H9 (cell line): ENCODE data around the gene NEURL1B. TPM values are rescaled to one million over a fixed set of nuclear protein-coding genes. Genes with fewer than 3 reads are reported as not detected.

Source experiments
- DNase-seq: peaks from one replicate; pipeline ENCODE4 v3.0.0-alpha.2; 2017
- H2AFZ ChIP-seq: one replicate; pipeline ENCODE4 v1.6.1; 2013; ENCODE audit warnings: mild to moderate bottlenecking, low read length, control low read depth, moderate library complexity
- H2AK5ac ChIP-seq: 2 replicates; pipeline ENCODE4 v1.6.1; 2013; ENCODE audit warnings: low read length, control low read depth, mixed read lengths; ENCODE audit not compliant: insufficient read length
- H2BK120ac ChIP-seq: one replicate; pipeline ENCODE4 v1.6.1; 2013; ENCODE audit warnings: low read depth, mild to moderate bottlenecking, low read length, control low read depth, inconsistent platforms; ENCODE audit not compliant: poor library complexity, severe bottlenecking
- H2BK12ac ChIP-seq: 2 replicates; pipeline ENCODE4 v1.6.1; 2013; ENCODE audit warnings: low read length, control low read depth, mixed read lengths, low read depth; ENCODE audit not compliant: insufficient read length
- H2BK15ac ChIP-seq: 2 replicates; pipeline ENCODE4 v1.6.1; 2013; ENCODE audit warnings: low read depth, low read length, control low read depth
- H2BK20ac ChIP-seq: one replicate; pipeline ENCODE4 v1.6.1; 2013; ENCODE audit warnings: low read depth, mild to moderate bottlenecking, low read length, control low read depth, inconsistent platforms; ENCODE audit not compliant: poor library complexity, severe bottlenecking
- H2BK5ac ChIP-seq: 2 replicates; pipeline ENCODE4 v1.6.1; 2013; ENCODE audit warnings: low read length, control low read depth, mixed read lengths; ENCODE audit not compliant: insufficient read length
- H3K14ac ChIP-seq: 2 replicates; pipeline ENCODE4 v1.6.1; 2013; ENCODE audit warnings: low read length, control low read depth; ENCODE audit not compliant: insufficient read depth
- H3K18ac ChIP-seq: 2 replicates; pipeline ENCODE4 v1.6.1; 2013; ENCODE audit warnings: low read depth, mild to moderate bottlenecking, mixed read lengths, low read length, control low read depth; ENCODE audit not compliant: insufficient read length
- H3K23ac ChIP-seq: 2 replicates; pipeline ENCODE4 v1.6.1; 2013; ENCODE audit warnings: low read length, control low read depth, mixed read lengths, low read depth; ENCODE audit not compliant: insufficient read length
- H3K23me2 ChIP-seq: 2 replicates; pipeline ENCODE4 v1.6.1; 2013; ENCODE audit warnings: low read depth, mild to moderate bottlenecking, mixed read lengths, low read length, control low read depth; ENCODE audit not compliant: insufficient read length, poor library complexity, severe bottlenecking
- H3K27ac ChIP-seq: 2 replicates; pipeline ENCODE4 v1.5.1; 2013; ENCODE audit warnings: low read length, control low read depth, mixed read lengths, low read depth; ENCODE audit not compliant: insufficient read length
- H3K27me3 ChIP-seq: 2 replicates; pipeline ENCODE4 v1.6.1; 2013; ENCODE audit warnings: low read length, control low read depth, inconsistent platforms; ENCODE audit not compliant: insufficient read depth
- H3K4ac ChIP-seq: 2 replicates; pipeline ENCODE4 v1.6.1; 2013; ENCODE audit warnings: low read depth, mild to moderate bottlenecking, control low read depth, inconsistent platforms, low read length, moderate library complexity
- H3K4me1 ChIP-seq: 2 replicates; pipeline ENCODE4 v1.6.1; 2013; ENCODE audit warnings: low read length, control low read depth, inconsistent platforms; ENCODE audit not compliant: insufficient read depth
- H3K4me2 ChIP-seq: 2 replicates; pipeline ENCODE4 v1.6.1; 2013; ENCODE audit warnings: low read length, control low read depth, mixed read lengths; ENCODE audit not compliant: insufficient read length, insufficient read depth
- H3K56ac ChIP-seq: 2 replicates; pipeline ENCODE4 v1.6.1; 2013; ENCODE audit warnings: low read depth, mild to moderate bottlenecking, mixed read lengths, low read length, control low read depth; ENCODE audit not compliant: insufficient read length
- H3K79me1 ChIP-seq: 2 replicates; pipeline ENCODE4 v1.6.1; 2013; ENCODE audit warnings: low read depth, mild to moderate bottlenecking, moderate library complexity, low read length, control low read depth, inconsistent platforms; ENCODE audit not compliant: insufficient read depth, poor library complexity, severe bottlenecking
- H3K79me2 ChIP-seq: 2 replicates; pipeline ENCODE4 v1.6.1; 2013; ENCODE audit warnings: low read length, control low read depth, inconsistent platforms; ENCODE audit not compliant: insufficient read depth
- H3K9ac ChIP-seq: 2 replicates; pipeline ENCODE4 v1.6.1; 2013; ENCODE audit warnings: low read length, control low read depth, mixed read lengths; ENCODE audit not compliant: insufficient read length; ENCODE audit errors: extremely low read depth
- H3K9me3 ChIP-seq: one replicate; pipeline ENCODE4 v1.6.1; 2013; ENCODE audit warnings: low read depth, low read length, inconsistent platforms; ENCODE audit not compliant: control insufficient read depth
- H3T11ph ChIP-seq: one replicate; pipeline ENCODE4 v1.6.1; 2013; ENCODE audit warnings: mild to moderate bottlenecking, low read length, control low read depth, inconsistent platforms
- H4K20me1 ChIP-seq: one replicate; pipeline ENCODE4 v1.6.1; 2013; ENCODE audit not compliant: control insufficient read depth, insufficient read length, insufficient read depth
- H4K5ac ChIP-seq: 2 replicates; pipeline ENCODE4 v1.6.1; 2013; ENCODE audit warnings: low read depth, mild to moderate bottlenecking, mixed read lengths, low read length, control low read depth; ENCODE audit not compliant: insufficient read length
- H4K8ac ChIP-seq: replicated peaks from 2 replicates; pipeline ENCODE4 v1.6.1; 2013; ENCODE audit warnings: low read length, control low read depth, mixed read lengths, low read depth; ENCODE audit not compliant: insufficient read length
- H4K91ac ChIP-seq: 2 replicates; pipeline ENCODE4 v1.6.1; 2013; ENCODE audit warnings: low read depth, mild to moderate bottlenecking, moderate library complexity, mixed read lengths, low read length, control low read depth; ENCODE audit not compliant: insufficient read length
- H3K27ac Mint-ChIP-seq, 3 experiments: 2 replicates in 2 of 3; 3 replicates in 1 of 3; pipeline ENCODE4 v1.8.0; 2020 to 2021; ENCODE audit warnings: mixed read lengths in 3 of 3, mild to moderate bottlenecking in 1 of 3, moderate library complexity in 1 of 3
- H3K27me3 Mint-ChIP-seq: 2 replicates; pipeline ENCODE4 v1.8.0; 2021; ENCODE audit warnings: low read depth, mild to moderate bottlenecking, moderate library complexity, mixed read lengths
- H3K36me3 Mint-ChIP-seq, 3 experiments: 2 replicates in 2 of 3; 3 replicates in 1 of 3; pipeline ENCODE4 v1.8.0; 2020 to 2021; ENCODE audit warnings: low read depth in 3 of 3, mixed read lengths in 3 of 3; ENCODE audit not compliant: insufficient read depth in 1 of 3
- H3K4me1 Mint-ChIP-seq, 2 experiments: 2 replicates each; pipeline ENCODE4 v1.8.0; 2020; ENCODE audit warnings: mixed read lengths in 2 of 2
- H3K4me3 Mint-ChIP-seq, 2 experiments: 2 replicates in 1 of 2; 3 replicates in 1 of 2; pipeline ENCODE4 v1.8.0; 2020 to 2021; ENCODE audit warnings: mild to moderate bottlenecking in 2 of 2, mixed read lengths in 2 of 2, moderate library complexity in 1 of 2
- H3K9me3 Mint-ChIP-seq, 2 experiments: 2 replicates in 1 of 2; 3 replicates in 1 of 2; pipeline ENCODE4 v1.8.0; 2020; ENCODE audit warnings: mild to moderate bottlenecking in 2 of 2, mixed read lengths in 2 of 2, moderate library complexity in 1 of 2
- WGBS: extraction: QIAGEN DNeasy Blood & Tissue Kit; methylation state at CpG from one replicate; pipeline ENCODE4 v1.1.7; 2013; ENCODE audit warnings: missing lambda C conversion rate, low lambda C conversion rate, mixed read lengths; ENCODE audit not compliant: insufficient read length; ENCODE audit errors: extremely low coverage; 5-methylcytosine and 5-hydroxymethylcytosine counted together
- total RNA-seq: library from RNA; stranded (reverse); gene quantifications from 2 replicates; pipeline ENCODE4 v1.2.1, GENCODE V29; 2021
- TF ChIP-seq, protein P1 (sequence below): fragments of 200-600 bp; sonication (generic); conservative IDR thresholded peaks from 3 replicates; pipeline ENCODE4 v1.8.0; 2021; ENCODE audit warnings: antibody characterized with exemption, mild to moderate bottlenecking

NEURL1B gene
- total RNA-seq, 1 experiment from 2014 or later, result 3.6 TPM

DNA sequence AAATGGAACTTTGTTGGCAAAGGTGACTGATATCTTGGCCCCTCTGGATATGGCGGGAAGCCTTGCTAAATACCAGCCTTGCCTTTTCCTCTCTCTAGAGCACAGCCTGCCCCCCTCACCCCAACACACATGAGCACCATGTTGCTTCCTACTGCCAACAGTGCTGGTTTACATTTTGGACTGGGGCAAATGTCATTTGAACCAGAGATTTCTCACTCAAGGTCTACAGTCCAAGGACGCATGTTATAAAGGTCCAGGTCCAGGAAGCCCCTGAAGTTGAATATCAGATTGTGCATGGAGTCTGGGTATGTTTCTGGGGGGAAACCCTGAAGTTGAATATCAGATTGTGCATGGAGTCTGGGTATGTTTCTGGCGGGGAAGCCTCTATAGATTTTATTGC lies 19.9 kb downstream of the NEURL1B start:
- H3K27ac Mint-ChIP-seq, result no peak overlapping the region; a peak in 1 of 7 replicates
- WGBS, result no CpG with 5 or more reads among the region's 3 CpGs
- no peak overlapping the region for H2BK15ac ChIP-seq
- peaks cover 2% of the 10 kb centered on the region for H4K20me1 ChIP-seq
- H3K18ac ChIP-seq, result no peak overlapping the region
- peaks cover 10 to 15% of the 10 kb centered on the region in 2 experiments for H3K4me1 Mint-ChIP-seq
- no peaks in the 10 kb centered on the region for H3K23me2 ChIP-seq
- no peak overlapping the region for H4K5ac ChIP-seq
- H3T11ph ChIP-seq, result no peak overlapping the region
- no peaks in the 10 kb centered on the region for H3K79me1 ChIP-seq
- no peak overlapping the region for H2AK5ac ChIP-seq
- peaks cover 0 to 5% (median 2%) of the 10 kb centered on the region in 3 experiments; a peak in 4 of 7 replicates for H3K36me3 Mint-ChIP-seq
- H2BK5ac ChIP-seq, result no peak overlapping the region
- no peak overlapping the region for H2BK120ac ChIP-seq
- H2AFZ ChIP-seq, result no peak overlapping the region
- no peak overlapping the region for H4K8ac ChIP-seq
- H4K91ac ChIP-seq, result no peak overlapping the region
- DNase-seq, result no peak
- H3K9me3 ChIP-seq, result no peaks in the 10 kb centered on the region
- H3K79me2 ChIP-seq, result no peaks in the 10 kb centered on the region
- H3K4me1 ChIP-seq, result no peaks in the 10 kb centered on the region; the same call in 1 of the 2 replicates
- H2BK12ac ChIP-seq, result no peak overlapping the region
- peaks cover 2% of the 10 kb centered on the region in 2 experiments for H3K9me3 Mint-ChIP-seq
- H3K23ac ChIP-seq, result no peak overlapping the region
- no peak overlapping the region for H2BK20ac ChIP-seq
- H3K4me2 ChIP-seq, result no peak overlapping the region
- H3K4me3 Mint-ChIP-seq, result no peak overlapping the region
- no peak overlapping the region for H3K27ac ChIP-seq
- no peaks in the 10 kb centered on the region; the same call in 1 of the 2 replicates for H3K27me3 ChIP-seq
- TF ChIP-seq, protein P1, sequence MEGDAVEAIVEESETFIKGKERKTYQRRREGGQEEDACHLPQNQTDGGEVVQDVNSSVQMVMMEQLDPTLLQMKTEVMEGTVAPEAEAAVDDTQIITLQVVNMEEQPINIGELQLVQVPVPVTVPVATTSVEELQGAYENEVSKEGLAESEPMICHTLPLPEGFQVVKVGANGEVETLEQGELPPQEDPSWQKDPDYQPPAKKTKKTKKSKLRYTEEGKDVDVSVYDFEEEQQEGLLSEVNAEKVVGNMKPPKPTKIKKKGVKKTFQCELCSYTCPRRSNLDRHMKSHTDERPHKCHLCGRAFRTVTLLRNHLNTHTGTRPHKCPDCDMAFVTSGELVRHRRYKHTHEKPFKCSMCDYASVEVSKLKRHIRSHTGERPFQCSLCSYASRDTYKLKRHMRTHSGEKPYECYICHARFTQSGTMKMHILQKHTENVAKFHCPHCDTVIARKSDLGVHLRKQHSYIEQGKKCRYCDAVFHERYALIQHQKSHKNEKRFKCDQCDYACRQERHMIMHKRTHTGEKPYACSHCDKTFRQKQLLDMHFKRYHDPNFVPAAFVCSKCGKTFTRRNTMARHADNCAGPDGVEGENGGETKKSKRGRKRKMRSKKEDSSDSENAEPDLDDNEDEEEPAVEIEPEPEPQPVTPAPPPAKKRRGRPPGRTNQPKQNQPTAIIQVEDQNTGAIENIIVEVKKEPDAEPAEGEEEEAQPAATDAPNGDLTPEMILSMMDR, result no peak
- no peak overlapping the region for H3K4ac ChIP-seq
- H3K27me3 Mint-ChIP-seq, result peaks cover 2% of the 10 kb centered on the region
- H3K14ac ChIP-seq, result no peak overlapping the region
- no peak overlapping the region for H3K9ac ChIP-seq
- no peak overlapping the region for H3K56ac ChIP-seq
